SIG-M5 treated with dmso at 0.1 percent for 504 hours (cell line): Measurements from ENCODE around the gene PABPN1L.
A peak's percentile ranks its signal among the peaks of the same experiment; 100 is the strongest.

Experiments
- DNase-seq: peaks from one replicate; lab custom pipeline; 2025; ENCODE audit not compliant: unreplicated experiment; lab: John Stamatoyannopoulos, UW

The PABPN1L gene

DNA sequence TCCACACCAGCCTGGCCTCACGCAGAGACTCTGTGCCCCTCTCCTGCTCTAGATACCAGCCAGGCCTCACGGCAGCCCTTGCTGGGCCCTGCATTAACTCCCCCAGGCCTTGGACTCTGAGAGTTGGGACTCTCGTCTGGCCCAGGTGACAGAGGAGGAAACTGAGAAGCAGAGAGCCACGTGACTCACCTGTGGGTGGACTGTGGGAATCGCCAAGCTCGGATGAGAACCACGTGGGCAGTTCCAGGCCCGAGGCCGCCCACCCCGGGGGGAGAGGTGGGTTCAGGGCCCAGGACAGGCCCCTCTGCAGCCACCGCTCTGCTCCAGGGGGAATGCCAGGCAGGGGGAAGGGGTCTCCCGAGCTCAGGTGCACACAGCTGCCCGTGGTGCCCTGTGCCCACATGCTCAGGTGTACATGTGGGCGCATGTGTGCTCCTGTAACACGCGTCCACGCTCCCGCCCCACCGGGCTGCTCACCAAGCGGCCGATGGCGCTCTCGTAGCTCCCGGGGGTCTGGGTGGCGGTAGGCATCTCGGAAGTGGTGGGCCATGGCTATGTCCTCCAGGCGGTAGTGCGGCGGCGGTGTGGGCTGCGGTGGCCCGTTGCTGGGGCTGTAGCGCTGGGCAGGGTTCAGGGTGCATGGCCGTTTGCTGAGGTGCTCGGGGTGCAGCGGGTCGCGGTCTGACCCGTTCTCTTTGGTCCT lies 18.3 kb upstream of the PABPN1L start:
- DNase-seq = no peak

DNA sequence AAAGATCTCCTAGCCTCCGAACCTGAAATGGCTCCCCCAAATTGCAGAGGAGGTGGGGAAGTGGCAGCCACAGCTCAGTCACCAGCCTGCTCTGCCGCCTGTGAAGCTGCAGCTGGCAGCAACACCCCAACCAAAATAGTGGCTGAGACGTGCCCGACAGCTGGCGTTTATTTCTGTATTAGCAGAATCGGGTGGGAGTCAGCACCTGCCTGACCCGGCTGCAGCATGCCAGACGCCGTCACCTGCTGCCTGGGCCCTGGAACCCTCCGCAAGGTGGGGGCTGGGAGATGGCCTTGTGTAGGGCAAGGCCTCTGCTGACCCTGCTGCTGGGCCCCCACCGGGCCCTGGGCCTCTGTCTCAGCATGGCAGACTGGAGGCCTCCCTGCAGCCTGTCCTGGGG lies 17.5 kb upstream of the PABPN1L start:
- DNase-seq = no peak

GRCh38 chr16:88883117-88883895 lies 16.8 kb upstream of the PABPN1L start:
- no peak for DNase-seq

GRCh38 chr16:88882358-88883030 lies 16.0 kb upstream of the PABPN1L start:
- DNase-seq = peak; percentile 36

- DNase-seq = no peak
Measured at GRCh38 chr16:88881675-88882357, 15.4 kb upstream of the PABPN1L start.

DNA sequence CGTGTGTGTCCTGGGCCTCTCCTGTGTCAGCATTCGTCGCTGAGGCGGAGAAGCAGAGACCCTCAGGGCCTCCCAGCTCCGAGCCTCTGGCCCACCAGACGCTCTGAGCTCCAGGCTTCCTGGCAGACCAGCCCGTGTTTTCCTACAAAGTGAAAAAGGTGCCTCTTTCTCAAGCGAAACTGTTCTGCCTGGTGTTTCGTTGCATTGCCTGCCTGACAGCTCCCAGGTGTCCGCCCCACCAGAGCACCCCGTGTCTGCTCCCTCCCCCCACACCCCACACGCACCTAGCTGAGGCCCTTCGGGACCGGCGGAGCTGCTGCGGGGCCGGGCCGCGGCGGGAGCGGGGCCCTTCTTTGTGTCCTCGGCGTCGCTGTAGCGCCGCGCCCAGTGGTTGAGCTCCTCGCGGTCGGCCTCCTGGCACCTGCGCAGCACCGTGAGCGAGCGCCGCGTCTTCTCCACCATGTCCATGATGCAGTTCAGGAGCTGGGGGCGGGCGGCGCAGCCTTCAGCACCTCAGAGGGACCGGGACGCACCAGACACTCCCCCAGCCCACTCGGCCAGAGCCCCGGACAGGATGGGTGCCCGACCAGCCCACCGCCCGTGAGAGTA lies 14.7 kb upstream of the PABPN1L start:
- DNase-seq = no peak

- no peak for DNase-seq
Measured at GRCh38 chr16:88880226-88881006, 14.0 kb upstream of the PABPN1L start.

DNA sequence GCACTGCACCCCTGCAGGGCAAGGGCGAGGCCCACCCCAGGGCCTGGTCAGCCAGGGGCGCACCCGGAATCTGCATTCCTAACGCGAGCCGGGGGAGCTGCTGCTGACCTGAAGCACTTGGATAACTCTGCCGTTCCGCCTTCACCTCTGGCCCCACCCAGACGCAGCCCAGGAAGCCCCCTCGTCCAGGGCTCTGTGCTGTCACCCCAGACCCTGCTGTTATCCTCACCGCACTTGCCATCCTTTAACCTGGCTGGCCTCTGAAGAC lies 13.3 kb upstream of the PABPN1L start:
- no peak for DNase-seq

- DNase-seq = no peak
Measured at GRCh38 chr16:88878967-88879787, 12.7 kb upstream of the PABPN1L start.

- DNase-seq = no peak
Measured at GRCh38 chr16:88878356-88878755, 11.9 kb upstream of the PABPN1L start.

GRCh38 chr16:88877564-88878289 lies 11.3 kb upstream of the PABPN1L start:
- DNase-seq = no peak

DNA sequence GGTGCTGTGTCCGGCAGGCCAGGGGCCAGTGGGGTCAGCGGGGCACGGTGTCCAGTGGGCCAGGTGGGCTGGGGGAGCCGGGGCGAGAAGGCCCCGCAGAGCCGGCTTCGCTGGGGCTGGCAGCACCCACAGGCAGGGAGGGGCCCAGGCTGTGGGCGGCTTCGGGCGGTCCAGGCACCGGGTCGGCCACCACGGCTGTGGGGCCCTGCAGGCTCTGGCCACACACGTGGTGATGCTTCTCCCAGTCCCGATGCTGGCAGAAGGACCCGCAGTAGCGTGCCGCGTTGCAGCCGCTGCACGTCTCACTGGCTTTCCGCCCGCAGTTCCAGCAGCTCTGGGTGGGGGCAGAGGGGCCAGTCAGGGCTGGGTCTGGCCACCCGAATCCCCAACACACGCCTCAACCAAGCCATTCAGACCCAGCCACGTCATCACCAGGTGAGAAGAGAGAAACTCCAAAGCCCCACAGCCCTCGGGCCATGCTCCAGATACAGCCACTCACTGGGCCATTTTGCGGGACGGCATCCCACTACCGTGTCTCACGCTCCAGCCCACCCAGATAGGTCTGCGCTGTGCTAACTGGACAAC lies 10.6 kb upstream of the PABPN1L start:
- DNase-seq = no peak

- no peak for DNase-seq
Measured at GRCh38 chr16:88875703-88876234, 9.3 kb upstream of the PABPN1L start.

- no peak for DNase-seq
Measured at GRCh38 chr16:88874938-88875599, 8.6 kb upstream of the PABPN1L start.

- DNase-seq = no peak
Measured at GRCh38 chr16:88872650-88873331, 6.3 kb upstream of the PABPN1L start.

DNA sequence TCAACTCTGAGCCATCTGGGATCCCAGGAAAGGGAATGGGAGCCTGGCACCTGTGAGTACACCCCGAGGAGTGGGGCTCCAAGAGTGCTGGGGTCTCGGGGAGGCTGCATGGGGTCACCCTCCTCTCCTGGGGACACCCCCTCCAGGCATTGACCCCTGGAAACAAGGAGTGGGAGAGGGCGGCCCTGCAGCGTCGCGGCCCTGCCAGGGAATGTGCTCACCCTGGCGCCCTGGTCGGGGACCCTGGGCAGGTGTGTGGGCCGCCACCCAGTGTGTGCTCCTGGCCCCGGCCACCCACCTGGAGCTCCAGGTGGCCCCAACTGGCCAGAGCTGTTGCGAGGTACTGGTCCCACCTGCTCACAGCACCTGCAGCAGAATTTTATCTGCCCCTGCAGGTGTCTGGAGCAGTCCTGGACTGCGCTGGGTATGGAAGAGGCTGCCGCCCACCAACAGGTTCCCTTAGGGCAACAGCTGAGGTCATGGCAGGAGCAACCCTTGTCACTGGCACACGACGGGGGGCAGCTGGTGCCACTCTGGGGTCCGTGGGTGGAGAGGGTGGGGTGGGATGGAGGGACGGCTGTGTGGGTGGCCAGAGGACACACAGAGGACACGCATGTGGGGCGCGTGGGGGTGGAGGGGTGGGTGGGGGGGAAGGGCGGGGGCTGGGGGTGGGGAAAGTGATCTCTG lies 5.4 kb upstream of the PABPN1L start:
- no peak for DNase-seq

DNA sequence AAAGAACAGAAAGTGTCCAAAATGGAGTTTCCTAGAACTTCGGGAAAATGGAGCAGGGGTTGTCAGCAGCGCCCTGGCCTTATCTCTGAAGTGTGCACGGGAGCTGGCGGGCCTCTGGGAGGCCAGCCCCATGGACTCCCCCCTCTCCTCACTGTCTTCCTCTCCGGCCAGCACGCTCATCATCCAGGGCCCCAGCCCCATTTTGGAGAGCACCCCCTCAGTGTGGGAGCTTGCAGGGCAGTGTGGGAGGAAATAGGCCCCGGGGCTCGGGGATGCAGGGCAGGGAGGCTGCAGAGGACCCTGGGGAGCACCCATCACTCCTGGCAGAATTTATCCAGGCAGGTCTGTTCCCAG lies 4.9 kb upstream of the PABPN1L start:
- DNase-seq = no peak
